ENCODE data around the gene GALNT12.

GALNT12 gene

DNA sequence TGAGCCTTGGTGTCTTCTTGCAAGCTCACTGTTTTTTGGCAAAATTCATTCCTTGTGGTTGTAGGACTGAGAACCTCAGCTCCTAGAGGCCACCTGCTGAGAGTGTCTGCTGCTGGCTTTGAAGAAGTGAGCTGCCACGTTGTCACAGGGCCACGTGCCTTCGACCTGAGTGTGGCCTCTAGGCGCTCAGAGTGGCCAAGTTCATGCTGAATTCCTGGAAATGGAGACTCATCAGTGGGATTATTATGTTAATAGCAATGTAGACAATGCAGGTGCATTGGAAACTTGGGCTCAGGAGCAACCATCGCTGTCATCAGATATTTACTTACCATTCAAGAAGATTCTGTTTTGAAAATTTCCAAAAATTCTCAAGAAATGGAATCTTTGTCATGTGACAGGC, 52.5 kb downstream of the GALNT12 start:
- DNase-seq (ENCODE audit: low read depth, low spot score): no peak

DNA sequence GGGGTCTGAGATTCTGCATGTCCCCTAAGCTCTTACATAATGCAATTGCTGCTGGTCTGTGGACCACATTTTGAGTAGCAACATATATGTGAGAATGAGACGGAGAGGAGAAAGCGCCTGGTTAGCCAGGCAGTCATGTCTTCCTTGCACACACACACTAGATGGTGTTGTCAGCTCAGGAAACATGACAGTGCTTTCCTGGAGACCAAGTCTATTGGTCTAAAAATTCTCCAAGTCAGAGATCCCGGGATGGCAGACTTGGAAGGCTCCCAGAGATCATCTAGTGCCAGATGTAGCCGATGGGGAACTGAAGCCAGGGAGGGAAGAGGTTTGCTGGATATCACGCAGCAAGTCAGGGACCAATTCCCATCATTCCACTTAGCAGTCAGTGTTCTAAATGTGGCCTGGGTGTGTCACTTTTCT, 53.4 kb downstream of the GALNT12 start:
- no peak for DNase-seq (ENCODE audit: low read depth, low spot score)

DNA sequence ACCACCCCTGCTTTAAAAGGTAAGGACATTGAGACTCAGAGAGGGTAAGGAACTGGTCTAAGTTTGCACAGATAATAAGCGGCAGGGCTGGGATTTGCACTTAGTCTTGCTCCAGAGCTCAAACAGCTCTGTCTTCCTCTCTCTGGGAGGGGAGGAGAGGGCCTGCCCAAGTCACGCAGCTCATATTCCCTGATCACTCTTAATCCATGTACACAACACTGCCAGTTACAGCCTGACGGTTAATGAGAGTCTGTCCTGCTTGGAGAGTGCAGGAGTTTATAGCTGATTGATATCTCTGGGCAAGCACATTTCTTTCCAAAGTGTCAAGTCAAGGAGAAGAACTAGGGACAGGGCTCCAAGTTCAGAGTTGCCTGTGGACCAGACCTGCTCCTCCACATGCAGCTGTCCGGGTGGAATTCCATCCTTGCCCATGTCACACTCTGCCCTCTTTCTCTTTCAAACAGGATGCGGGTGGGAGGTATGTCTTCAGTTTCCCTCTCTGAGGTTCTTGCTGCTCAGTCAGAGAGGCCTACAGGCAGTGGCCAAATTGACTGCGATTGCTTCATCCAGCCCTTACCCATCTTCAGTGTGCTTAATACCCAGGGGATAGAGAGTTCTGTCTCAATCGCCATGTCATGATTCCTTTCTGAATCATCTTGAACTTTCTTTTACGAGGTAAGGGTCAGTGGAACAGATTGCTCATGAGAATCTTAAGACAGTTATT, 54.5 kb downstream of the GALNT12 start:
- no peak for DNase-seq (ENCODE audit: low read depth, low spot score)

DNA sequence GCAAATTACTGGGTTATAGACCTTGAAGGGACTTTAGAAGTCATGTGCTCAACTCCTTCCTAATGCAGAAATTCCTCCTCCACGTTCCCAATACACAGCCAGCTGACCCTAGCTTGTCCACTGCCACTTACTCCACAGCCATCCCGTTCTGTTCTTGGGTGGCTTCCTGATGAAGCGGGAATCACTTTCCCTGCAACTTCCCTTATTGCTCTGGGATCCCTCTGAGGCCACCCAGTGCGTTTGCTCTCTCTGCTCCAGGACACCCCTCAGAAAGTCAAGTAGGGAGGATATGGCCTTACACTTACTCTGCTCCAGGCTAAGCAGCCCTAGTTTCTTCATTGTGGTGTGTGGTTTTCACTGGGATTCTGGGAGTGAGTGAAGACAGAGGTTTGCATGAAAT, 55.5 kb downstream of the GALNT12 start:
- DNase-seq (ENCODE audit: low read depth, low spot score): no peak

DNA sequence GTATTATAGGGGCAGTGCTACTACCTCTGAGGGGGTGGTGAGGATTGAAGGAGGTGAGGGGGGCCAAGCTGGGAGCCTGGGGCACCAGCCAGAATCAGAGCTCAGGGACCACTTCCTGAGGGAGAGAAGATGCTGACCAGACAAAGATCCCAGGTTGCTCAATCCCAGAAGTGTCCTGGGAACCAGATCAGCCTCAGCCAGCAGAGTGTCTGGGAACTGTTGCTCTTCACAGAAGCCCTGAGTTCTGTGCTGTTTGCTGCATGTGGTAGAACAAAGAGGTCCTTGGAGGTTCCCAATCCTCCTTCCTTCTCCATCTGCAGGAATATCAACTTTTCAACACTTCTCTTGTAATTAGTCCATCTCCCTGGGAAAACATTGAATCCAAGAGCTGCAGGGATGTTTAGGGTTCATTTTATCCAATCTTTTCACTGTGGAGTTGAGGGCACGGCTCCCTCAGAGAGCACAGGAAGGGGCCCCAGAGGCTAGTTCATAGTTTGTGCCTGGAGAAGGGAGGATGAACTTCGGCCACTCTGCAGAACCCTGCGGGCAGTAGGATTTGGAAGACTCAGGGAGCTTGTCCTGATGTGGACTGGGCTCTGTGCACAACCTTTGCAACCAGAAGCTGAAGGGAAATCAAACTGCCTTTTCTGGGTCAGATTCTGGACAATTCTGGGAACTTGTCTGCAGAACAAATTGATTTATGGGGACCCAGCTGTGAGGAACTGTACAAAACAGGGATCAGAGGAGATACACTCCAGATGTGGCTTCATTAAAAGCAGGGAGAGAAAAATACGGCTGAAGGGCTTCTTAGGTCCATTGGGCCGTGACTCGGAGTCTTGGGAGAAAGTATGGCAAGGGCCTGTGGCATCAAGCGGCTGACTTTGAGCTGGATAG, 57.1 kb downstream of the GALNT12 start:
- DNase-seq (ENCODE audit: low read depth, low spot score): no peak

DNA sequence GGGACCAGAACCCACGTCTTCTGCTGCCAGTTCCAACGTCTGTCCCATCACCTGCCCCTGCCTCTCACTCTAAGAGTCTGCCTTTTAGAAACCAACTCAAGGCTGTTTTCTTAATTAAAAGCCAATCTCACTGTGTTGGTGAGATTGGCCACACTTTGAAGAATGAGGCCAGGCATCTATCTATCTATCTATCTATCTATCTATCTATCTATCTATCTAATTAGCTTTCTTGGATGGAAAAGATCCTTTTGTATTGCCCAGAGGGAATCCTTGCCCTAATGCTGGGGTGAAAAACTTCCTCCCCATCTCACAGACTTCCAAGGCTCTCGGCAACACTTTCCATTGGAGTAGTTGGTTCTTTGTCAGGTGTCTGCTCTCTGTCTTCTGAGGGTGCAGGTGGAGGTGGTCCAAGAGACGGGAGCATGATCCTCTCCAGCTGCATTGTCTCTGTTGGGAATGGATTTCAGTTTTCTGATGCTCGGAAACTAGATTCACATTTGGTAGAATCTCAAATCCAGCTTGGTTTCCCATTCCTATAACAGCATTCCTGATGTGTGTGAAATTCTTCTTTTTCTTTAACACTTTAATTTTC, 57.9 kb downstream of the GALNT12 start:
- no peak for DNase-seq (ENCODE audit: low read depth, low spot score)

DNA sequence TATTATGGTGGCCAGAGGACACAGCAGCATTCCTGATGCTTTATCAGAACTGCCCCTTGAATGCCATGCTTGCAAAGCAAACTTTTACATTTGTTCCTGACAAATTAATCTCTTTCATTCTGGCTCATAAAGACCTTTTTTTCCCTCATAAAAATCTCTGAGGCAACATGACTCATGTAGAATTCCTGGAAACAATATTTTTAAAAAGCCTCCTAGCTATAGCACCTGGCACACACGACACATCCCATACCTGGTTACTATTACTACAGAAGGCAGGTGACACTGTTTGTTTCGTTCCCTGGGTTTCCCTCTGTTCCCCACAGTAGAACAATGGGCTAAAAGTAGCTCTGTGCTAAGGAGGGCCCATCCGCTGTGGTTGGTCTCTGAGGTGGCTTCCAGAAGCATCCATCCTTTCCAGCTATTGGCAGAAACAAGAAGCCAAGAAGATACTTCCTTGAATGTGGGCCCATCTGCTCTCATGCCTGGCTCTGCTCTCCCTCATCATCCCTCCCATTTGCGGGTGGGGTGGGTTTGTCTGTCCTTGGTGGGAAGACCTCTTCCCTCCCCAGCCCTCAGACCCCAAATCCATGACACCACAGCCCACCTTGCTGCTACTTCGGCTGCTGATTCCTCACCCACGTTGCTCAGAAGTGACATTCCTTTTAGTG, 59.1 kb downstream of the GALNT12 start:
- no peak for DNase-seq (ENCODE audit: low read depth, low spot score)

DNA sequence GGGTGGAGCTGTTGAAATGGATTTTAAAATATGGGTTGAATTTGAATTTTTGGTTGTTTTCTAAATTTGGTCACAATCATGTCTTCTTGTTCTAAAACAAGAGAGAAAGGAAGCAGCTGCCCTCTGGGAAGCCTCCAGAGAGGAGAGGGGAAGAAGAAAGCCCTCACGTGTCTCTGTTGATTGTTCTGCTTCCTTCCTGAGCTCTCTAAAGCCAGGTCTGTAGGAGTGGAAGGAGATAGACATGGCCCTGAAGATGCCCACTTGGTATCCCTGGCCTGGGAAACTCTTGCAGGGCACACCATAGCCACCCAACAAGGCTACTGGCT, 59.6 kb downstream of the GALNT12 start:
- DNase-seq (ENCODE audit: low read depth, low spot score): no peak

DNA sequence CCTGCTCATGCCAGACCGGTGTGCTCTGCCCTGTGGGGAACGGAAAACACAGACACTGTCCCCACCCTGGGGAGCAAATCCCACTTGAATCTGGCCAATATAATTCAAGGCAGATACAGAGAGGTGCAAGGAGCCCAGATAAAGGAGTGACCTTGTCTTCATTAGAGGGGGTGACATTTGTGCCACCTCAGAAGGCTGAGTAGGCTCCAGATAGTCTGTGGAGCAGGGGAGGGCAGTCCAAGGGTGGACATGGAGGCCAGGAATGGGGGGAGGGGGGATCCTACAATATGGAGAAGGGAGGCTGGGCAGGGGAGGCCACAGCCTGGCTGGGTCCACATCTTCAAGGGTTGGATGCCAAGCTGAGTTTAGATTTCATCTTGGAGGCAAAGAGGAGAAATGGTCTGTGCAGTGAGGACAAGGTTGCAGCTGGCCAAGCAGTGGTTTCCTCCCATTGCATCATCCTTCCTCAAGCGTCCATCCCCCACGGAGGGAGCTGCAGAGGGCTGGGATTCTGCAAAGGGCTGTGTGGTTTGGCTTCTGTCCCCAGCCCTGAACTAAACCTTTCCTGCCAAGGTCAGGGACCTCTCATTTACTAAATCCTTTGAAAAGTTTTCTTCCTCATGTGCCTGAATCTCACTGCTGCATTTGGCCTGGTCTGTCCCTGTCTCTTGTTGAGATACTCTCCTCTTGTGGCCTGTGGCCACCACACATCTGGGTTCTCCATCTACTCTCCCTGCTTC, 60.1 kb downstream of the GALNT12 start:
- no peak for DNase-seq (ENCODE audit: low read depth, low spot score)

DNA sequence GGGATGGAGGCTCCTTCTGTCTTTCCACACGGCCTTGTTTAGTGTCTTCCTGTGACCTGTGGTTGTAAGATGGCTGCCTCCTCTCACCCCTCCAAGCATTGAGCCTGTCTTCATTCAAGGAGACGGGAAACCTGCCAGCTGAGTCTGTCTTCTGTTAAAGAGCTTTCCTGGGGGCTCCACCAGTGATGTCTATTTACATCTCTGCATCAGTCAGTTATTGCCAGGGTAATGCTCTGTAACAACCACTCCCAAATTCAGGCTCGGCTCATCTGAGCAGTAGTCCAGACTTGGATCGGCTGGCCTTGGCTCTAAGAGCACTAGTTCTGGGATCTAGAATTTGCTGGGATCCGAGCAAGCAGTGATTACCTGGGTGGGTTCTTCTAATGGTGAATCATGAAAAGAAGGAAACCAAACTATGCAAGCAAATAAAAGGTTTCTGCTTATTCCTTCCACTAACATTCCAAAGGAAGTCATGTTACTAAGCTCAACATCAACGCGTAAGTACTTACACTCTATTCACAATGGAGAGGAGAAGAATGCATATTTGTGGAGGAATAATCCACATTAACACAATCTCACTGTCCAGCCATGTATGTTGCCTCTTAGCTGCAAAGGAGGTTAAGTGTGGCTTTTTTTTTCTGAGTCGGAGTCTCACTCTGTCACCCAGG, 61.7 kb downstream of the GALNT12 start:
- DNase-seq (ENCODE audit: low read depth, low spot score): no peak

DNA sequence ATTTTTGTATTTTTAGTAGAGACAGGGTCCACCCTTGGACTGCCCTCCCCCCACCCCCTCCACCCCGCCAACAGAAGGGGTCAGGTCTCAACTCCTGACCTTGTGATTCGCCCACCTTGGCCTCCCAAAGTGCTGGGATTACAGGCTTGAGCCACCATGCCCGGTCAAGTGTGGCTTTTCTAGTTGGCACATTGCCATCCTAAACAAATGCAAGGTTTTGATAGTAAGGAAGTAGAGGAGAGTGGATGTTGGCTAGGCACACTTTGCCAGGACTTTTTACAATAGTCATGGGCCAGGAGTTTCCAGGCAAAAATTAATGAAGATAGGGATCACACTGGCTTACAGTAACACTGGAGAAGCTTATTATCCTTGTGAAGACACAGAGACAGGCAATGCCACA, 62.4 kb downstream of the GALNT12 start:
- no peak for DNase-seq (ENCODE audit: low read depth, low spot score)

DNA sequence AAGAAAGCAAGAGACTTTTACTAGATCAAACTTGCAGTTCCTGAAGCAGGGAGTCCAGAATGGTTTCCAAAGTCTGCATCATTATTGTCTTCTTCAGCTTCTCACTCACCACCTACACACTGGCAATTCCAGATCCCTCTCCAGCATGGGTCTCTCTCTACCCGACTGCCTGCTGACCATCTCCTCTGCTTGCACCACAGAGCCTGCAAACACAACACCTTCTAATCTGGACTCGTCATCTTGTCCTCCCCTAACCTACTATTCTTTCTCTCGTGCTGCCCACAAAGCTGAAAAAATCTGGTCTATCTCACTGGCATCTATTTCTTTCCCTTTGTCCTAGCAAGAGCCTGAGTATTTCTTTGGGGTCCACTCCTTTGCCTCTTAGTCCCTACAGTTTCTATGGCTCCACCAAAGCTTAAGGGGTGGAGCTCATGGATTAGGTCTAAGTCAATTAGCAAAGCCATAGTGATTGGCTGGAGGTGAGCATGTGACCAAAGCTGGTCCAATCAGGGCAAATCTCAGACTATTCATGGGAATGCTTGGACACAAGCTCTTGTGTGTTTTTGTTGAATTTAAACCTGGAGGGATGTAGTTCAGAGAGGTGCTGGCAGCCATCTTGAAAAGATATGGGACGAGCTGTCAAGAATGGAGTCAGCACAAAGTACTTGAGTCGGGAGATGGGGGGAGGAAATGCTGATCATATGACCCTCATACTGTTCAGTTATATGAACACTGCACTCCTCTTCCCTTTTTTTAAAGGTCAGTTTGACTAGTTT, 63.5 kb downstream of the GALNT12 start:
- DNase-seq (ENCODE audit: low read depth, low spot score): no peak

DNA sequence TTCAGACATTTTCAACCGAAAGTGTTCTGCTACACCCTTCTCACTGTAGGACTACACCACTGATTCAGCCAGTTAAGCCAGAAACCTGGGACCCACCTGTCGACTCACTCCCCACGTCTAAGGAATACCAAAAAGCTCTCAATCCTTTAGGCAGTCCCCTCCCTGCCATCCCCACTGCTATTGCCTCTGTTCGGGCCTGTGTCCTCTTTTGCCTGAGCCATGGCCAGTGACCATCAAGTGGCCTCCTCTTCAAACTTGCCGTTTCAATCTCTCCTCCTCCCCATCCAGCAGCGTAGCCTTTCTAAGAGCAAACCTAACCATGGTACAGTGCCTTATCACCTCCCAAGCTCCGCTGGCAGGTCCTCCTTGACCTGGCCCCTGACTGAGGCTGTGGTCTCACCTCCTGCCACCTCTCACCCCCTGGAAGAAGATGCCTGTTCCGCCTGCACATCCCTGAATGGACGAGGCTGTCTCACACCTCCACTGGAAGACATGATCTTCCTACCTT, 64.1 kb downstream of the GALNT12 start:
- DNase-seq (ENCODE audit: low read depth, low spot score): no peak

DNA sequence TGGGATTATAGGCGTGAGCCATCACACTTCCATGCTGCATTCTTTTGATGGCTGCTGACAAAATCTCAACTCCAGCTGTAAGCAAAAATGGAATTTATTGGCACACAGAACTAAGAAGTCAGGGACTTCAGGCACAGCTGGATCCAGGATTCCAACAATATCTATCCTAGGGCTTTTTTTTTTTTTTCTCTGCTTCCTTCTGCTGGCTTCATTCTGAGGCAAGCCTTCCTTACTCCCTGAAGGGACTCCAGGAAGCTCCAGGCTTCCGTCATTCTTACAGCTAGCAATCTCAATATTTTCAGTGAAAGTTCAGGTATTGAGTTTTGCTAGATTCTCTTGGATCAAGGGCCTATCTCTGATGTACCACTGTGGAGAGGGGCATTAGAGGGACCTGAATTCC, 66.1 kb downstream of the GALNT12 start:
- DNase-seq (ENCODE audit: low read depth, low spot score): no peak

DNA sequence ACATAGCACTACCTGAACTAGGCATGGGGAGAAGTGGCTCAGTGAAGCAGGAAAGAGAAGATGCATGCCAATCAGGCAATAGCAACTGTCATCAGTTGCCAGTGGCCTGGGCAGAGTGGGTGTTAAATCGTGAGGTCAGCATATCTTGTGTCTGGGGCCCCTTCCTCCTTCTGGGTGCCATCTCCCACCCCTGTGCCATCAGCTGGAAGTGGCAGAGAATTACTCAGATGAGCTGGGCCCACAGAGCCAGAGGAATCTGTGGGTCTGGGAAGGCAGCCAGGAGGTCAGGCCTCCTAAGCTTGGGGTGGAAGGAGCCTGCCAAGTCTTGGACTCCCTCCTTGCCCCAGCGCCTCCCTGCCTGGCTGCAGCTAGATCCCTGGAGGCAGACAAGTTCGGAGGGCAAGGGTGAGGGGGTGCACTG, 66.5 kb downstream of the GALNT12 start:
- DNase-seq (ENCODE audit: low read depth, low spot score): no peak

DNA sequence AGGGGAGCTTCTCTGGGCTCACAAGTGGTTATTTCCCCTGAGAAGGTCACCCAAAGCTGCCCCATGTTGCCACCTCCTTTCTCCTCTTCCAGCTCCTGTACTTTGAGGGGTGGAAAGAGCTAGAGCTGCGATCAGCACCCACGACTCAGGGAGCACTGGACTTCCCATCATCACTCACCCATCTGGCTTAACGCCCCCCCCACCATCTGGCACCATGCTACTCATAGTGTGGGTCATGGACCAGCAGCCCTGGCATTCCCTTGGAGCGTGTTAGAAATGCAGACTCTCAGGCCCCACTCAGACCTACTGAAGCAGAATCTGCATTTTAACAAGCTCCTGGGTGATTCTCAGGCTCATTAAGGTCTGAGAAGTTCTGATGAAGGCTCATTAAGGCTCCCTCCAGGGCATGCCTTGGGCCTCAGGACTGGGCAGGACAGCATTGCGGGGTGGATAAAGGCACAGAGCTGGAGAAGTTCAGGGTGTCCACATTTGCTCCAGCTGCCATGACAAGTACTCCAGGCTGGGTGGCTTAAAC, 67.3 kb downstream of the GALNT12 start:
- DNase-seq (ENCODE audit: low read depth, low spot score): no peak

DNA sequence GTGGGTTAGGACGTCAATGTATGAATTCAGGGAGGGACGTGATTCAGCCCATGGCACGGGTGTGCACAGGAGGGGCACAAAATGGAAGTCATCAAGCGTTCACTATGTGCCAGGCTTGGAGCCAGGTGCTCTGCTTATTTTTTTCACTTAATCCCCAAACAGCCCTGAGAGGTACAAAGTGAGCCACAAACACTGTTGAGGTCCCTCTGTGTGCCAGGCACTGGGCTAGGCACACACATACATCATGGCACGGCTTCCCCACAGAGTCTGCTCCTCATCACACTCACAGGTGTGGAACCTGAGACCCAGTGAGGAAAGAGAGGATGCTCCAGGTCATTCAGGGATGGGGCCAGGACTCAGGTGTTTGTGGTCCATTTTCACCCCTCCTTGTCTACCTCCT, 68.1 kb downstream of the GALNT12 start:
- no peak for DNase-seq (ENCODE audit: low read depth, low spot score)

DNA sequence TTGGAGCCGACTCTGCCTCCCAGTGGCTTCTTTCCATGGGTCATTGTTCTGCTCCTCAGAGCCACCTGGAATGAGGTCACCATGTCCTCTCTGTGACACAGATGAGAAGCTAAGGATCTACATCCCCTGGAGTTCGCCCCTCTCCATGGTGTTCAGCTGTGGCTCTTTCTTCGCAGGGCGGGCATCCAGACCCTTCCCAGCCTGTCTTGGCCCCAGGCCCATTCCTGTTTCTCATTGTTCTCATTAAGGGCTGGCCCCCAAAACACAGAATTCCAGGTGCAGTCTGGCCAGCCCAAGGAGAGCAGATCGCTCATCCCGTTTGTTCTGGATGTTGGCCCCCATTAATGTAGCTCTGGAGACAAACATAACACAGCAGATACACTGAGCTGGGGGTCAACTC, 69.8 kb downstream of the GALNT12 start:
- no peak for DNase-seq (ENCODE audit: low read depth, low spot score)

DNA sequence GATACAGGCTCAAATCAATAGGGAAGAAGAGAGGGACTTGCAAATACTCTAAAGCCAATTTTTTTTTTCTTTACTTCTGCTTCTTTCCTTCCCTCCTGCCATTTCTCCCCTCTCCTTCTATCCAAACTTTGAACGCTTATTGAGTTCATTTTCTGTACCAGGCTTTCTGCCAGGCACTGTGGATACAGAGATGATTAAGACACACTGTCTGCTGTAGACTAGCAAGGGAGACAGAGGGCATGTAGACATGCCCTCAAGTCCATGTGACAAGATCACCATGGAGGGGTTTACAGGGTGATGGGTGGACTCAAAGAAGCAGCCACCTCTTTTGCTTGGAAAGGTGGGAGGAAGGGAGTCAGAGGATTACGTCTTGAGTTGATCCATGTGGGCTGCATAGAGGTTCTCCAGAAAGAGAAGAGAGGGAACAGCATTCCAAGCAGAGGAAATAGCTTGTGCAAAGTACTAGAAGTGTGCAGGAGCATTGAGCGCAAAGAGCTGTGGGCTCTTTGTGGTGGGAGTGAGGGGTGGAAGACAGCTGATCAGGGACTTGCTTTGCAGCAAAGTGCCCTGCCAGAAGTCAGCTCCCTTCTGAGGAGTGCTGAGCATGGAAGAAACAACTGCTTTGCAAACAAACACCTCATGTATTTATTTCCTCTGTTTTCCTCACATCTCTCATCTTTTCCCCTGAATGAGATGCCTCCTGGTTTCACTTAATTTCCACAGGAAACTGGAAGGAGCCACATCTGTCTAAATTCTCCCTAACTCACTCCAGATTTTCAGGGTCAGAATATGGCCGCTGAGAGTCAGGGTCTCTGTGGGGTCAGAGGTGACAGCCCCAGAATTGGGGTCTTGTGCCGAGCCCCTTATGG, 71.9 kb downstream of the GALNT12 start:
- DNase-seq (ENCODE audit: low read depth, low spot score): no peak
